HG03097 (cell line): ENCODE data around the gene TEX2.

Experiments used
- ATAC-seq: cut with Tn5 transposase; IDR thresholded peaks from one replicate; pipeline ENCODE4 v1.9.1; 2021; ENCODE audit not compliant: unreplicated experiment, low FRiP score

The TEX2 gene

GRCh38 chr17:64165347-64165746, 97.7 kb downstream of the TEX2 start:
- ATAC-seq, result no peak

DNA sequence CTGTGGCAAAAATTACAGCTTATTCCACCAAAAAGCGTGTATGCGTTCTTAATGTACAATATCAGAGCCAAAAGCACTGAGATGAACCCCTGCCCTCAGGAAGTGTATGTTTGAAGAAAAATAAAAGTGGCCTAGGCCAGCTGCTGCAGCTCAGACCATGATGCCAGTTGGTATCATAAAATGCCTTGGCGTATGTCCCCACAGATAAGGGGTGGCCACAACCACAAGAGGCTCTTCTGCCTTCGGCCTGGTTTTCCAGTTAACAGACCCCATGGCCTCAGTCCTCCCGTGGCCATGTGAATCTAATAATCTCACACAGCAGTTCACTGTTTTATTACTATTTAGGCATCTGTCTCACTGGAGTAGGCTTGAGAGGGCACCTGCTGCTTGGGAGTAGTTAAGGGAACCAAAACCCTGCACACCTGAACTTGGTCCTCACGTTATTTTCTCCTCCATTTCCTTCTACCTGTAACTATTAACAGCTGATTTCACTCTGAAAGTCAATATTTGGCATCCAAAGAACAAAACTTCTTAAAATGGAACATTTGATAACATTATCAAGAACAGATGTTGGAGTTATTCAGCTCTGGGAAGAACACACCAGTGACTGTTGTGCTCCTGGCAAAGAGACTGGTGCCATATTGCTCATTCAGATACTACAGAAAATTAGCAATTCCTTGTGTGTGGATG, 98.3 kb downstream of the TEX2 start:
- no peak for ATAC-seq

GRCh38 chr17:64163468-64163867, 99.6 kb downstream of the TEX2 start:
- no peak for ATAC-seq

DNA sequence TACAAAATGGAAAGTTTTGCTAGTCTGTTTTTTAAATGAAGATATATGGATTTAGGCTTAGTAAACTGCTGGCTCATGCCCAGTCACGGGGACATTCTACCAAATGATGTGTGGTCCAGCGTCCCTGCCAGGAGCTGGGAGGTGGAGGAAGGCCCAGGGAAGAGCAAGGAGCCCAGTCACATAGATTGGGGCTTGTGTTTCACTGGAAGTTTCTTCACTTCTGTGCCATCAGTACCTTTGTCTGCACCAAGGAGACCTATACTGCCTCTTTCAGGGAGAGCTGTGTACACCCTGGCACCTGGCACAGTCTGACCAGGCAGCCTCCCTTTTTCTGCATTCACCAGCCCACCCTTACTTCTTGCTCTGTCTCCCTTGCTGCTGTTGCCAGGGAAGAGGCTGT, 100.5 kb downstream of the TEX2 start:
- ATAC-seq, result no peak

GRCh38 chr17:64161380-64162176, 101.5 kb downstream of the TEX2 start:
- ATAC-seq, result no peak

- no peak for ATAC-seq
Observed at GRCh38 chr17:64160378-64160777, 102.7 kb downstream of the TEX2 start.

DNA sequence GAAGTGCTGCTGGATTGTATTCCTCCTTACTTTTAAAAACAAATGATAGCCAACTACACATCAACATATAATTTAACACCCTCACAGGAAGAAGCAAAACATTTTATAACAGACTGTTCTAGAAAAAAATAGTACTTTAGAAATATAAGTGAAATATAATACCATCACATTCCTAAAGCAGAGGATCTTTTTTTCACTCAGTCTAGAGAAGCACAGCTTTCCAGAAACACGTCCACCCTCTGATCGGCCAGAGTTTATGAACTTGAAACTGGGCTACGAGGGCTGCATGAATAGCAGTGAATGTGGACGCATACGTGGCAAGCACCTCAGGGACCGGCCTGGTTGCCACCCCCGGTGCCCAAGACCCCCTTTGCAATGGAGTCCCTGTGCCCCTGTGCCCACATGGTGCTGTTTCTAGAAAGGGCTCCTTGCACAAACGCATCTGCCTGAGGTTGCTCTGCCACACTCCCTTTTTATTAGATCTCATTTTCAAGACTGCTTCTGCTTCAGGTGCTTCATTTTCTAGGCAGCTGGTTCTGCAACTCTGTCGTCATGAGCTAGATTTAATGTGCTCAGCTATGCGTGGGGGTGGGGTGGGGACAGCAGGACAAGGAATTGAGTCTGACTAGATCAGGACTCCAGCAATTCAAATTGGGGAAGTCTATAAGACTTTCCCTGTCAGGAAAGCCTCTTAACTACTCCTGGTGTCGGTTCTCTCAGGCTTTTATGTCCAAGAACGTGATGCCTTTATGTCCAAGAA, 104.0 kb downstream of the TEX2 start:
- no peak for ATAC-seq

DNA sequence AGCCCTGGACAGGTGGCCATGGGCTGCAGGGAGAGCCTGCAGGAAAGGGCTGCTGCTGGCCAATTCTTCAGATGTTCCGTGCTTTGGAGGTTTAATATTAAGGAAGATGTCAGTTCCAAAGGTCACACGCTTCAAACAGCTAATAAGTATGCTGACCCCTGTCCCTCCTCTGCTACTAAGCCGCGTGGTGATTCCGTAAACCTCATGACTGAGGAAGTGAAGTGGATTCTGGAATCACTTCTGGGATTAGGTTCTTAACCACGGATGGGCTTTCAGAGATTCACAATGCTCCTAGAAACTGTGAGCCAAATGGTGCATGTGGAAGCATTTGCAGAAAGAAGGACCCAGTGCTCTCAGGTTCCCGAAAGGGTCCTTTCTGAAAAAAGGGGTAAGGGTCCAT, 104.7 kb downstream of the TEX2 start:
- no peak for ATAC-seq

DNA sequence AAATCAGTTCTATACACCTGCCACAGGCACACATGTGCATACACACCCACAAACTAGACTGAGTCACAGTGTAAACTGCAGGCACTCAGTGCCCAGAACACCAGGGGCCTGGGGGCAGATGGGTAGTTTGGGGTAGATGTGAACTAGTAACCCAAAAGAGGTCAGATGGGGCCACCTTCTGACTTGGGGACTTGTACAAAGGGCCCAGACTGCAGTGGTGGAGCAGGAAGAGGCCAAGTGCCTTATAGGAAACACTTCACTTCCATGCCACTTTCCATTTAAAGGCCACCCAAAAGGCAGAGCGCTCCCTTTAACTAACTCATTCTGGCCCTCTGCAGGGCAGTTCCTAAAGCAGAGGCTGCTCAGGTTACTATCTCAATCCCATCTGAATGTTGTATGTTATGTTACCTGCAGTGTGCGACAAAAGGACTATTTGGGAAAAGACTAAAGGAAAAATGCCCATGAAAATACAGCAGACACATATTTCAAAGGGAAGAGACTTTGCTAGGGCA, 105.3 kb downstream of the TEX2 start:
- ATAC-seq, result no peak

DNA sequence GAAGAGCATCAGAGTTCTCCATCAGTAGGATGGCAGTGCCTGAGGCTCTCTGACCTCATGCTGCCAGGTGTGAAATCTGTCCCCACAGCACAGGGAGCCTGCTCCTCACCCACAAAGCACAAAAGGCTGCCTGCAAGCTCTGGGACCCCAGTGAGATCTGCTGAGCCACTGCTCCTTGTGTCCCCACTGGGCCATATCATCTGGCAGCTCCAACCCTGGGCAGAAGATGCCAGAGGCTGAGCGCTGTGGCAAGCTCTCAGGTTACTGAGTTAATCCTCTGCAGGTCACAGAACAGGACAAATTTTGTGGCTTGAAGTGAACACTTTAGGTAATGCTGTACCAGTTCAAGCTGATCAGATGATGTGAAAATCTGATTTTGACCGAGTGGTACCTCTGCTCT, 106.4 kb downstream of the TEX2 start:
- no peak for ATAC-seq

DNA sequence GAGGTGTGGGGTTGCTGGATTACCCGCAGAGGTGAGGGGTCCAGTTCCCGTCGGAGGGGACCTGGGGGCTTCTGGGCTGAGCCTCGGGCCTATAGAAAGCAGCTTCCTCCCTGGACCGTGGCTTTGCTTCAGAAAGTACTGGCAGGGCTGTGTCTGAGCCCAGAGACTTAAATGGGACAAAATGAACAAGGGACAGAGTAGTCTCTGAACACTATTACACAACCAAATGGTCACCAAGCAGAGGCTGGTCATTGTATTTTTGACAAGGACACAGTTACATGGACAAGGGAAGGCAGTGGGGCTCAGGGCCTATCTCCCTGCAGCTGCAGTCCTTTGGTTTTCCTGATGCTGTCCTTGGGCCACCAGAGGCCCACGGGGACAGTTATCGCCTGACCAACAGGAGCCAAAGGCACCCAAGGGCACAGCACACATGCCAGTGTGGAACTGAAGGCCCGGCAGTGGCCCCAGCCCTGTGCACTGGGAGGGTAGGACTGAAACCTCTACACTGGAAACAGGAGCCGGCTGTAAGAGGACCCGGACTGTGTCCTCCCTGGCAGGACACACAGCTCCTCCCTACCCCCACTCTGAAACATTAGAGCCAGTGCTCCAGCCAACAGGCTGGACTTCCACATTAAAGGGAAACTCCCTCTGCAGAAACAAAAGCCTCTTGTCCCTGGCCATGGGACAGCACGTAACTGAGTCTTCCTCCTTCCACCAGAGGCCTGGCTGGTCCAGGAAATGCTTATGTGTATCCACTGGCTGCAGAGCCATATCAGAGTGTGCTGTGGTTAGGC, 107.1 kb downstream of the TEX2 start:
- ATAC-seq, result no peak

GRCh38 chr17:64155129-64155528, 107.9 kb downstream of the TEX2 start:
- ATAC-seq, result no peak

GRCh38 chr17:64154717-64155116, 108.3 kb downstream of the TEX2 start:
- ATAC-seq, result no peak

- no peak for ATAC-seq
Observed at GRCh38 chr17:64154313-64154695, 108.8 kb downstream of the TEX2 start.

DNA sequence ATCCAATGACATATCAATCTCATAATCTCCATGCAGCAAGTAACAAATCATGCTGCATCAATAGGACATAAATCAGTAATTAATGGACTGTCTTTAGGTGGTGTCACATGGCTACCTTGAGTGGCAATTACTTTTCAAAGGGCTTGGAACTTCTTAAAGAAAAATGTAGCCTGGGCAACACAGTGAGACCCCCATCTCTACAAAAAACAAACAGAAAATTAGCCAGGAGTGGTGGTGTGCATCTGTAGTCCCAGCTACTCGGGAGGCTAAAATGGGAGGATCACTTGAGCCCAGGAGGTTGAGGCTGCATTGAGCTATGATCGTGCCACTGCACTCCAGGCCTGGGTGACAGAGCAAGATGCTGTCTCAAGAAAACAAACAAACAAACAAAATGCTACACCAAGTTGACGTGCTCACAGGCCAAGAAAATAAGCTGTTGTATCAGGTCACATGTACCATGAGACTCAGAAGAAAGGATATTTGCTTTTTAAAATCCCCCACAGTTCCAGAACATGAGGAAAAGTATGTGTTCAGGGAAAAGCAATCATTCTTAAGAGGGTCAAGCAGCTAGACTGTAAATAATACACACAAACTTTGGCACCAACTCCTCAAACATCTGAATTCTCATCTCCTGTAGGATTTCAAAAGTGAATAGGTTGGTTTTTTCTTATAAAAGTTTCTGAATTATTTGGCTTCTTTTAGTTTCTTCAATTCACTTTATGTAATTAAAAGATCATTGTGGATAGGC, 109.3 kb downstream of the TEX2 start:
- ATAC-seq, result no peak

- ATAC-seq, result no peak
Observed at GRCh38 chr17:64152428-64153125, 110.5 kb downstream of the TEX2 start.

GRCh38 chr17:64151016-64151368, 112.1 kb downstream of the TEX2 start:
- ATAC-seq, result no peak

- no peak for ATAC-seq
Observed at GRCh38 chr17:64150237-64151015, 112.6 kb downstream of the TEX2 start.

GRCh38 chr17:64149196-64149595, 113.9 kb downstream of the TEX2 start:
- no peak for ATAC-seq
